Measurements from ENCODE around the gene TELO2.

Gene TELO2

GRCh38 chr16:1474082-1474795 is 18.9 kb upstream of the TELO2 start:
- peaks cover 63% of the 10 kb centered on the region for H3K79me2 ChIP-seq (ENCODE audit: control insufficient read depth, low read length)
- H3K27ac ChIP-seq (ENCODE audit: low read depth, low read length): no peak overlapping the region
- H3K27me3 ChIP-seq (ENCODE audit: control insufficient read depth, low read length): no peaks in the 10 kb centered on the region

GRCh38 chr16:1474796-1475551 is 18.2 kb upstream of the TELO2 start, which contains the start of gene CLCN7:
CLCN7 (minus strand) TSS chr16:1475028; CDS start chr16:1474974, 54 bp downstream.
- Histone ChIP-seq H3K9me3 (ENCODE audit: control insufficient read depth, insufficient read depth, low read length) (no peaks in the 10 kb centered on the region), H3K79me2 (ENCODE audit: control insufficient read depth, low read length) (peaks cover 56% of the 10 kb centered on the region), H3K36me3 (ENCODE audit: control insufficient read depth, low read length) (0 out of 2 replicates have a peak, but pooled peaks cover 4% of the 10 kb centered on the region), H4K20me1 (ENCODE audit: control insufficient read depth, insufficient read depth, low read depth, low read length) (no peaks in the 10 kb centered on the region), H3K27ac (ENCODE audit: low read depth, low read length) (peak within 1 kb of the TSS; percentile 61), H3K4me3 (ENCODE audit: low read length) (peak within 1 kb of the TSS; percentile 95), H3K4me2 (ENCODE audit: low read length) (peak within 1 kb of the TSS; percentile 94), H3K27me3 (ENCODE audit: control insufficient read depth, low read length) (no peaks in the 10 kb centered on the region), H3K4me1 (ENCODE audit: control insufficient read depth, low read length) (peaks cover 47% of the 10 kb centered on the region), H3K9me2 (replicated peaks; ENCODE audit: control insufficient read depth, low read length) (no peaks in the 10 kb centered on the region), H3F3A (ENCODE audit: control insufficient read depth, insufficient read depth) (peaks cover 6% of the 10 kb centered on the region; the same call in 1 of the 2 replicates)
- no peak for TF ChIP-seq CTCF (IDR thresholded peaks at IDR 0.05; ENCODE audit: low read depth, low read length, poor library complexity, severe bottlenecking)
- TF ChIP-seq EZH2phosphoT487 (IDR thresholded peaks at IDR 0.05; ENCODE audit: borderline replicate concordance, low read length): no peak

More at GRCh38 chr16:1474082-1474795, 18.9 kb upstream of the TELO2 start:
- H4K20me1 ChIP-seq (ENCODE audit: control insufficient read depth, insufficient read depth, low read depth, low read length): no peaks in the 10 kb centered on the region
- 0 out of 2 replicates have a peak, but pooled peaks cover 4% of the 10 kb centered on the region for H3K36me3 ChIP-seq (ENCODE audit: control insufficient read depth, low read length)
- no peak for TF ChIP-seq CTCF (IDR thresholded peaks at IDR 0.05; ENCODE audit: low read depth, low read length, poor library complexity, severe bottlenecking)
- no peak for TF ChIP-seq EZH2phosphoT487 (IDR thresholded peaks at IDR 0.05; ENCODE audit: borderline replicate concordance, low read length)
- peaks cover 54% of the 10 kb centered on the region for H3K4me1 ChIP-seq (ENCODE audit: control insufficient read depth, low read length)
- peaks cover 6% of the 10 kb centered on the region; the same call in 1 of the 2 replicates for H3F3A ChIP-seq (ENCODE audit: control insufficient read depth, insufficient read depth)
- H3K9me2 ChIP-seq (replicated peaks; ENCODE audit: control insufficient read depth, low read length): no peaks in the 10 kb centered on the region
- no peaks in the 10 kb centered on the region for H3K9me3 ChIP-seq (ENCODE audit: control insufficient read depth, insufficient read depth, low read length)
- peak overlapping the region; percentile 95 for H3K4me3 ChIP-seq (ENCODE audit: low read length)
- peak overlapping the region; percentile 94 for H3K4me2 ChIP-seq (ENCODE audit: low read length)

GRCh38 chr16:1475552-1476114 is 17.5 kb upstream of the TELO2 start:
- peaks cover 43% of the 10 kb centered on the region for H3K4me1 ChIP-seq (ENCODE audit: control insufficient read depth, low read length)
- peak overlapping the region; percentile 61 for H3K27ac ChIP-seq (ENCODE audit: low read depth, low read length)
- TF ChIP-seq EZH2phosphoT487 (IDR thresholded peaks at IDR 0.05; ENCODE audit: borderline replicate concordance, low read length) (no peak), CTCF (IDR thresholded peaks at IDR 0.05; ENCODE audit: low read depth, low read length, poor library complexity, severe bottlenecking) (no peak)

More at GRCh38 chr16:1475552-1476114, 17.5 kb upstream of the TELO2 start:
- Histone ChIP-seq H3K9me2 (replicated peaks; ENCODE audit: control insufficient read depth, low read length) (no peaks in the 10 kb centered on the region), H3K9me3 (ENCODE audit: control insufficient read depth, insufficient read depth, low read length) (no peaks in the 10 kb centered on the region), H3K4me3 (ENCODE audit: low read length) (peak overlapping the region; percentile 95), H3K79me2 (ENCODE audit: control insufficient read depth, low read length) (peaks cover 49% of the 10 kb centered on the region), H4K20me1 (ENCODE audit: control insufficient read depth, insufficient read depth, low read depth, low read length) (no peaks in the 10 kb centered on the region), H3K27me3 (ENCODE audit: control insufficient read depth, low read length) (peaks cover 2% of the 10 kb centered on the region), H3K36me3 (ENCODE audit: control insufficient read depth, low read length) (0 out of 2 replicates have a peak, but pooled peaks cover 4% of the 10 kb centered on the region), H3K4me2 (ENCODE audit: low read length) (peak overlapping the region; percentile 94), H3F3A (ENCODE audit: control insufficient read depth, insufficient read depth) (peaks cover 10% of the 10 kb centered on the region; the same call in 1 of the 2 replicates)
